Activated naive CD8-positive, alpha-beta T cell (primary cell): ENCODE data around the gene DRC7.
"Not testable (repeated sequence)": the region's sequence is repeated elsewhere in the genome, so short reads cannot be mapped to it uniquely, and the experiment has no call there.

ENCODE experiments used
- H3K27ac Mint-ChIP-seq: one replicate; pipeline ENCODE4 v1.8.0; 2021; ENCODE audit warnings: mixed read lengths
- H3K27me3 Mint-ChIP-seq: one replicate; pipeline ENCODE4 v1.8.0; 2021; ENCODE audit warnings: mixed read lengths
- H3K36me3 Mint-ChIP-seq: one replicate; pipeline ENCODE4 v1.8.0; 2021; ENCODE audit warnings: mixed read lengths
- H3K4me1 Mint-ChIP-seq: one replicate; pipeline ENCODE4 v1.8.0; 2021; ENCODE audit warnings: low read depth, mixed read lengths
- H3K4me3 Mint-ChIP-seq: one replicate; pipeline ENCODE4 v1.8.0; 2021; ENCODE audit warnings: mild to moderate bottlenecking, mixed read lengths
- H3K9me3 Mint-ChIP-seq: one replicate; pipeline ENCODE4 v1.8.0; 2021; ENCODE audit warnings: low read depth, mixed read lengths

The DRC7 gene

DNA sequence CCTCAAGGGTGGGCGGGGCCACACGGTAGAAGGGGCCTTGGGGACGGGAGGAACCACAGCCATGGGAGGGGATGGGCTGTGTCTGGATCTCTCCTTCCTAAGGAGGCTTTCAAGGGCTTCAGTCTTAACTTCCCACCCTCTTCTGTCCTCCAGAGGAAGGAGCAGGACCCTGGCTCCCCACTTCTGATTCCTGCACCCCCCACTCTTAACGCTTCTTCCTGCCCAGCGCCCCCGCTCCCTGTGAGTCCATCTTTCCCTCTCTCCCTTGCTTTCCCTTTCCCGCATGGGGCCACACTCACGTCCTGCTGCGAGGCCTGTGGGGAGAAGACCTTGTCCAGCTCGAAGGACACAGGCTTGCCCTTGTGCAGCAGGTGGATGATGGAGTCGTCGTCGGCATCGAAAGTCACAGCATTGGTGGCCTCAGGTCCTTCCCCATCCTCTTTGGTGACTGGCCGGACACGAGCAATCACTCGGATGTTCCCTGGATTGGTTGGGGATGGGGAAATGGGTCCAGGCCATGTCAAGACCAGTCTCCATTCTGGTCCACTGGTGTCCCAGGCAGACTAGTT, 70.6 kb downstream of the DRC7 start:
- no peak overlapping the region for H3K4me3 Mint-ChIP-seq
- H3K27me3 Mint-ChIP-seq: no peaks in the 10 kb centered on the region
- H3K36me3 Mint-ChIP-seq: no peaks in the 10 kb centered on the region
- H3K27ac Mint-ChIP-seq: no peak overlapping the region
- no peaks in the 10 kb centered on the region for H3K4me1 Mint-ChIP-seq
- H3K9me3 Mint-ChIP-seq: no peaks in the 10 kb centered on the region

DNA sequence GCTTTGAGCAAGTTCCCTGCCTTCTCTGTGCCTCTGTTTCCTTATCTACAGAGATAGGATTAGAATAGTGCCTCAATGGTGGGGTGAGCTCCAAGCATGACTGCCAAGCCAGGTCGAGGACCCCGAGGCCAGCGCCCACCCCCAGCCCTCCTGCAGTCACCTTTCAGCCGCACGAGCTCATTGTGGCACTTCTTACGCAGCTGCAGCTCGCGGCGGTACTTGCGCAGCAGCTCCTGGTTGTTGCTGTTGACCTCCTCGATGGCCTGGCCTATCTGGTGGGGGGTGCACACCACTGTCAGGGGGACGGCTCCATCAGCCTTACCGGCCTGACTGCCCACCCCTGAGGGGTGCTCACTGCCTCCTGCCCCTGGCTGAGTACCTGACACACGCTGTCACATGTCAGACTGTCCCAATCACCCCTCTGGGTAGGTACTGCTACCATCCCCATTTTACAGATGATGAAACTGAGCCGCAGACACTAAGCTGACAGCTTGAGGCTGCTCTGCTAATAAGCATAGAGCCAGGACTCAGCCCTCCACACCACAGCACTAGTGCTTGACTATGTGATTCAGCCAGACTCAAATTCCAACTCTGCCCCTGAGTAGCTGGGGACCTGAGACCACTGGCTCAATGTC, 72.2 kb downstream of the DRC7 start:
- Mint-ChIP-seq H3K36me3 (no peaks in the 10 kb centered on the region), H3K27ac (no peak overlapping the region), H3K27me3 (no peaks in the 10 kb centered on the region), H3K4me3 (no peak overlapping the region), H3K9me3 (no peaks in the 10 kb centered on the region), H3K4me1 (no peaks in the 10 kb centered on the region)

DNA sequence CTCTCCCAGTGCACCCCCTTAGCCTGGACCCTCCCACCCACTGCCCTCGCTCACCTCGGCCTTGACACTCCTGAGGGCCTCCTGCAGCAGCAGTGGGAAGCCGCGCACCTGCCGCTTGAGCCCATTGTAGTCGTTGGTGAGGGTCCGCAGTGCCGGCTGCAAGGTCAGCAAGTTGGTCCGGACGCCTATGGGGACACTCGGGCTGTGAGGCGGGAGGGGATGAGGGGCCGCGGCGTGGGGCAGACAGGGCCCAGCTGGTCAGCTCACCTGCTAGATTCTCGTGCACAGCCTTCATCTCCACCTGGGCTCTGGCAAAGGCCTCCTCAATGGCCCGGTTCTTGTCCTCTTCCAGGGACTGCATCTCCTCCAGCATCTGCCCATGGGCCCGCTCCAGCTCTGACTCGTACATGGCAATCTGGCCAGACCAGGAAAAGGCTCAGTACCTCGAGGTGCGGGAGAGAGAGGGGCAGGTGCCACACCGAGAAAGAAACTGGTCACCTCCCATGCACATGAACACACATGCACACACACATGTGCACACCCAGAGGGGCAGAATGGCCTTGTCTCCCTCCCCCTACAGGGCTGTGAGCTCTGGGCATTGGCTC, 75.0 kb downstream of the DRC7 start:
- Mint-ChIP-seq H3K4me1 (no peaks in the 10 kb centered on the region), H3K27me3 (no peaks in the 10 kb centered on the region), H3K27ac (no peak overlapping the region), H3K36me3 (no peaks in the 10 kb centered on the region), H3K9me3 (no peaks in the 10 kb centered on the region), H3K4me3 (no peak overlapping the region)

DNA sequence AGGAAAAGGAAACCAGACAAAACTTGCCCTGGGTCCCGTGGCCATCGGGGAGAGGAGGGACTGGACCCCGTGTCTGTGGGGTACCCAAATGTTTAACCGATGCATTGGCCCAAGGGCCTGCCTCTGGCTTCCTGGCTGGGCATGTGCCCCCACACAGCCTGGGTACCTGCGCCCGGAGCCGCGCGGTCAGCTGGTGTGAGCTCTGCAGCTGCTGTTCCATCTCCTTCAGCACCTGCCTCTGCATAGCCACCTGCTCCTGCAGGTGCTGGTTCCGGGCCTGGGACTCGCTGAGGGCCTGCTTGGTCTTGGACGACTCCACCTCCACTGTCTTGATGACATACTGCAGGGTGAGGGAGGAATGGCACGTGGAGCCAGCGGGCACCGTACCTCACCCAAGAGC, 75.8 kb downstream of the DRC7 start:
- Mint-ChIP-seq H3K9me3 (no peaks in the 10 kb centered on the region), H3K36me3 (no peaks in the 10 kb centered on the region), H3K27ac (no peak overlapping the region), H3K27me3 (no peaks in the 10 kb centered on the region), H3K4me1 (no peaks in the 10 kb centered on the region), H3K4me3 (no peak overlapping the region)

DNA sequence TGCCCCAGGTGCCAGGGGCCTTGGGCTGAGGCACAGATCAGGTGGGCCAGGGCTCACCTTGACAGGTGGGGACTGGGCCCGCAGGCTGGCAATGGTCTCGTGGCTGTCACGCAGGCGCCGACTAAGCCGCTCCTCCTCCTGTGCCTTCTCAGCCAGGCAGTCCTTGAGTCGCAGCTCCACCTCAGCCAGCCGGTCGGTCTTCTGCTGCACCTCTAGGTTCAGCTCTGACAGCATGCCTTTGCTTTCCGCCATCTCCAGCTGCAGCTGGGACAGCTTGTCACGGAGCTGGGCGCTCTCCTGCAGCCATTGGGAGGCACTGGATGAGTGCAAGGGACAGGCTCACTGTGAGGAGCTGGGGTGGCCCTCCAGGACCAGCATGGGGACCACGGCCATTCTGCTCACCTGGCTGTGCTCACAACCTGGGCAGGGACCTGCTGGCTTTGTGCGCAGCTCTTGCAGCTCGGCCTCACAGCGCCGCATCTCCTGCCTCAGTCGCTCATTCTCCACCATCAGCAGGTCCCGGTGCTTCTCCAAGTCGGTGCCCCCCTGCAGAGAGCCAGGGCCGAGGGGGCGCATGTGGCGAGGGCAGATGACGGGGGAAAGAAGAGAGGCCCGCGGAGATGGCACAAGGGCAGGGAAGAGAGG, 76.7 kb downstream of the DRC7 start:
- no peak overlapping the region for H3K4me3 Mint-ChIP-seq
- no peaks in the 10 kb centered on the region for H3K36me3 Mint-ChIP-seq
- H3K9me3 Mint-ChIP-seq: no peaks in the 10 kb centered on the region
- H3K27ac Mint-ChIP-seq: no peak overlapping the region
- H3K4me1 Mint-ChIP-seq: no peaks in the 10 kb centered on the region
- H3K27me3 Mint-ChIP-seq: no peaks in the 10 kb centered on the region

DNA sequence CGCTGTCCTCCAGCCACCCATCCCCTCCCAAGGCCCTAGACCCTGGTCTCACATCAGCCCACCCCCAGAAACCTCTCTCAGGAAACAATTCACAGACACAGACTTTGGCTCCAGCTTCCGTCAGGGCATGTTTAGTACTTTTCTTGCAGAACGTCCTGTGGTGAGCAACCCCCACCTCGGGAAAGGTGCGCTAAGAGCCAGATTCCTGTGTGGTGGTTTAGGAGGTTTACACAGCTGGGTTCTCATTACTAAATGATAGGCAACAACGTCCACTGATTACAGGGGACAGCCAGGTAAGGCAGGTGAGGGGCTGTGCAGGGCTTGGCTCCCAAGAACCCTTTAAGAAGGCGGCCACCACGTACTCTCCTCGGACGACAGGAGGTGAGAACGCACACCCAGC, 78.4 kb downstream of the DRC7 start:
- no peaks in the 10 kb centered on the region for H3K27me3 Mint-ChIP-seq
- no peaks in the 10 kb centered on the region for H3K9me3 Mint-ChIP-seq
- no peaks in the 10 kb centered on the region for H3K36me3 Mint-ChIP-seq
- H3K4me3 Mint-ChIP-seq: no peak overlapping the region
- no peak overlapping the region for H3K27ac Mint-ChIP-seq
- no peaks in the 10 kb centered on the region for H3K4me1 Mint-ChIP-seq

DNA sequence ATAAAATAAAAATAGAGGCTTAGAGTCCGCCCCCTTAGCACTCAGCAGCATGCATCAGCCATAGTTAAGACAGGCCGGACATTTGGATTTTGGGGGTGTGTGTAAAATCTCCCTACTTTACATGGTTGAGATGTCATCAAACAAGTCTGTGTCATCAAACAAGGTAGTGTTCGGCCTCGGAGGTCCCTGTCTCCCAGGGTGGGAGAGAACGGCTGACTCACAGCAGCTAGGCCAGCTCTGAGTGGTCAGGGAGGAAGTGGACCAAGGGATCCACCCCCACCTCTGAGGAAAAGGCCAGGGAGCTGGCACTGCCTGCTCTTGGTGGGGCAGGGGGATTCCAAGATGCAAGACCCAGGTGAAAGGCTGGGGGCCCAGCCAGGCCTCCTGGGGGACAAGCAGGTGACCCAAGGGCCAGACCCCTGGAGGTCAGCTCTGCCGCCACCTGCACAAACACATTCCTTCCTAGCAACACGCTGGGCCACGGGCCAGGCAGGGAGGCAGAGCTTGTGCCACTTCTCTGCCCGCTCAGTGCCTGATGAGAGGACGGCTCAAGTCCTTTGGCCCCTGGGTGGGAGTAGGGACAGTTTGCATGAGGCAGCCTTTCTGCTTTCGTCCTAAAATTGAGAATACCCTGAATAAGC, 79.2 kb downstream of the DRC7 start:
- Mint-ChIP-seq H3K4me3 (no peak overlapping the region), H3K4me1 (no peaks in the 10 kb centered on the region), H3K9me3 (no peaks in the 10 kb centered on the region), H3K36me3 (no peaks in the 10 kb centered on the region), H3K27me3 (no peaks in the 10 kb centered on the region), H3K27ac (no peak overlapping the region)

DNA sequence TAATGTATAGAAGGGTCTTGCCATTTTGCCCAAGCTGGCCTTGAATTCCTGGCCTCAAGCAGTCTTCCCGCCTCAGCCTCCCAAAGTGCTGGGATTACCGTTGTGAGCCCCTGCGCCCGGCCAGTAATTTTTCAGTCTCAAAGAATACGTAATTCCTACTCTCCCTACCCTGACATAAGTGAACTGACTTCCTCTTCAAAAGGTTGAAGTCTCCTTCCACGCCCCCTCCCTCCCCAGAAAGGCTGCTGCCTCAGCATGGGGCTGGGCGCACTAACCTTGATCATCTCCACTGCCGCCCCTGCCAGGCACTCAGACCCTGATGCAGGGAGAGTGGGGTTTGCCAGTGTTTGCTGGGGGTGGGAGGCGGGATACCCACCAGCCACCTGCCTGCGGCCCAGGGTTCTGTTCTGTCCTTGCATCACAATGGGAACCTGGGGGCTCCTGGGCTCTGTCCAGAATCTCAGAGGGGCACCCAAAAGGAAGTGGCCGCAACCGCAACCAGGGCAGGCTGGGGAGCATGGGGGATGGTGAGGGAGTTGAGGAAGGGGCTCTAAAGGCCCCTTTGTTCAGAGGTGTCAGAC, 80.2 kb downstream of the DRC7 start:
- no peak overlapping the region for H3K4me3 Mint-ChIP-seq
- H3K36me3 Mint-ChIP-seq: no peaks in the 10 kb centered on the region
- no peaks in the 10 kb centered on the region for H3K27me3 Mint-ChIP-seq
- no peaks in the 10 kb centered on the region for H3K9me3 Mint-ChIP-seq
- H3K27ac Mint-ChIP-seq: no peak overlapping the region
- no peaks in the 10 kb centered on the region for H3K4me1 Mint-ChIP-seq

DNA sequence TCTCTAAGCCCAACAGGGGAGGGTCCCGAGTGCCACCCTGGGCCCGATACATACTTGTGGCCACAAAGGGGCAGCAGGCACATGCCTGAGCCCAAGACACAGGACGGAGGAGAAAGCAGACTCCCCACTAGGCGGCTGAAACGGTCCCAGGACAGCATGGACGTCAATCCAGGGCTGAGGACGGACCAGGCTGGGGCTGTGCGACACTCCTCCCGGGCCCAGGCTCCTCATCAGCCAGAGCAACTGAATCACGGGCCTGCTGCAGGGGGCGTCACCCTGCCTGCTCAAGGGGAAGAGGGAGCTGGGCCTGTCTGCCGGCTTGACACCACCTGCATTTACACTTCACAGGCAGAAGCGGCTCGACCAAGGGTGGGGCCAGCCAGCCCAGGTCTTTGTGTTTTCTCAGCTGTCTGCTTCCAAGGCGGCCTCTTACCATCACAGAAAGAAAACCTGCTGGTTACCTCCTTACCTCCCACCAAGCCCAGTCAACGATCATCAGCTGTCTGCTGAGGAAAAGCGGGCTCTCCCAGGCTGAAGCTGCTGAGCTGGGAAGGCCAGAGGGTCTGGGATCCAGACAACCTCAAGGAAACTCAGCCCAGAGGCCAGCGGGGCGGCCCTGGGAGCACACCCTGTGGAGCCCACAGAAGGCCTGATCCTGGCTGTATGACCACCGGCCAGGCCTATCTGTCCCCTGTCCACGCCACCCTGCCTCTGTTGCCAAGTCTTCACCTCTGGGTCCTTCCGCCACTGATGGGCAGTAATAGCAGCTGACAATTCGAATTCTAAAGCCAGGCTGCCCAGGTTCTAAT, 81.3 kb downstream of the DRC7 start:
- Mint-ChIP-seq H3K4me1 (no peaks in the 10 kb centered on the region), H3K36me3 (no peaks in the 10 kb centered on the region), H3K9me3 (no peaks in the 10 kb centered on the region), H3K27me3 (no peaks in the 10 kb centered on the region), H3K4me3 (no peak overlapping the region), H3K27ac (no peak overlapping the region)

DNA sequence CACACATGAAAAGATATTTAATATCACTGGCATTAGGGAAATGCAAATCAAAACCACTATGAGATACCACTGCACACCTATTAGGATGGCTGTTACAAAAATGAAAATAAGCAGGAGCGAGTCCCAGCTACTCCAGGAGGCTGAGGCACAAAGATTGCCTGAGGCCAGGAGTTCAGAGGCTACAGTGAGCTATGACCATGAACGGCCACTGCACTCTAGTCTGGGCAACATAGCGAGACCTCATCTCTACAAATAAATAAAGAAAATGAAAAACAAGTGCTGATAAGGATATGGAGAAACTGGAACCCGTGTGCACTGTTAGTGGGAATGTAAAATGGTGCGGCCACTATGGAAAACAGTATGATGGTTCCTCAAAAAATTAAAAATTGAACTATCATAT, 84.1 kb downstream of the DRC7 start:
- Mint-ChIP-seq H3K4me3 (no peak overlapping the region), H3K4me1 (no peaks in the 10 kb centered on the region), H3K9me3 (no peaks in the 10 kb centered on the region), H3K27ac (no peak overlapping the region), H3K27me3 (no peaks in the 10 kb centered on the region), H3K36me3 (no peaks in the 10 kb centered on the region)

DNA sequence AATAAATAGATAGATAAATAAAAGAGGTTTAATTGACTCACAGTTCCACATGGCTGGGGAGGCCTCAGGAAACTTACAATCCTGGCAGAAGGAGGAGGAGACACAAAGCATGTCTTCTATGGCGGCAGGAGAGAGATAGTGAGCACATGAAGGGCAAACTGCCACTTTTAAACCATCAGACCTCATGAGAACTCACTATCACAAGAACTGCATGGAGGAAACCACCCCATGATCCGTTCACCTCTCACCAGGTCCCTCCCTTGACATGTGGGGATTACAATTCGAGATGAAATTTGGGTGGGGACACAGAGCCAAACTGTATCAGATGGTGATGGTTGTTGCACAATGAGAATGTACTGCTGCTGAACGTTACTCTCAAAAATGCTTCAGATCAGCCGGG, 85.2 kb downstream of the DRC7 start:
- H3K4me1 Mint-ChIP-seq, H3K9me3 Mint-ChIP-seq, H3K27ac Mint-ChIP-seq, H3K4me3 Mint-ChIP-seq, H3K27me3 Mint-ChIP-seq, H3K36me3 Mint-ChIP-seq: not testable (repeated sequence)

DNA sequence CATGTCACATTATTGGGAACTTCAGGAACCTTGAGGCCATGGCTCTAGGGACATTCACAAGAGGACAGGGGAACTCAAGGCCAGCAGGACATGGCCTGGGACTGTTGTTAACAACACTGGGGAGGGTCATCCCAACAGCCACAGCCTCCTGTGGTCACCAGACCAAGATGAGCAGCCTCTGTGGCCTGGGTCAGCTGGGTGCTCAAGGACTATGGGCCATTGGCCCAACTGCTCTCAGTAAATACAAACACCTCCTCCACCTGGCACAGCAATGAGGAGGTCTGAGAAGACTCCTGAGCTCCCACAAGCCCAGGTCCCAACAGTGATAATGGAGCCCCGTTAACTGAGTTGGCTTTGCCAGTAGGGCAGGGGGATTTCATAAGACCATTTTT, 86.7 kb downstream of the DRC7 start:
- Mint-ChIP-seq H3K27ac (no peak overlapping the region), H3K27me3 (no peaks in the 10 kb centered on the region), H3K4me1 (no peaks in the 10 kb centered on the region), H3K9me3 (no peaks in the 10 kb centered on the region), H3K36me3 (no peaks in the 10 kb centered on the region), H3K4me3 (no peak overlapping the region)
